ENCODE results near the gene KIF24. TPM values are rescaled to one million over a fixed set of nuclear protein-coding genes. Genes with fewer than 3 reads are reported as not detected.

Gene KIF24
- total RNA-seq, 4 donors from 2014 or later = 0.42 to 1.4 (median 0.99) TPM

GRCh38 chr9:34347800-34348158 is 18.7 kb upstream of the KIF24 start:
- intact Hi-C loops (cut with DNase I; ENCODE audit: low total_unique reads) = no loop called here
- no peak for DNase-seq (ENCODE audit: low spot score in 2 of 2)
- TF ChIP-seq, protein P1, sequence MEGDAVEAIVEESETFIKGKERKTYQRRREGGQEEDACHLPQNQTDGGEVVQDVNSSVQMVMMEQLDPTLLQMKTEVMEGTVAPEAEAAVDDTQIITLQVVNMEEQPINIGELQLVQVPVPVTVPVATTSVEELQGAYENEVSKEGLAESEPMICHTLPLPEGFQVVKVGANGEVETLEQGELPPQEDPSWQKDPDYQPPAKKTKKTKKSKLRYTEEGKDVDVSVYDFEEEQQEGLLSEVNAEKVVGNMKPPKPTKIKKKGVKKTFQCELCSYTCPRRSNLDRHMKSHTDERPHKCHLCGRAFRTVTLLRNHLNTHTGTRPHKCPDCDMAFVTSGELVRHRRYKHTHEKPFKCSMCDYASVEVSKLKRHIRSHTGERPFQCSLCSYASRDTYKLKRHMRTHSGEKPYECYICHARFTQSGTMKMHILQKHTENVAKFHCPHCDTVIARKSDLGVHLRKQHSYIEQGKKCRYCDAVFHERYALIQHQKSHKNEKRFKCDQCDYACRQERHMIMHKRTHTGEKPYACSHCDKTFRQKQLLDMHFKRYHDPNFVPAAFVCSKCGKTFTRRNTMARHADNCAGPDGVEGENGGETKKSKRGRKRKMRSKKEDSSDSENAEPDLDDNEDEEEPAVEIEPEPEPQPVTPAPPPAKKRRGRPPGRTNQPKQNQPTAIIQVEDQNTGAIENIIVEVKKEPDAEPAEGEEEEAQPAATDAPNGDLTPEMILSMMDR (IDR thresholded peaks at IDR 0.05) = no peak
- no peak for TF ChIP-seq POLR2A (IDR thresholded peaks at IDR 0.05)

DNA sequence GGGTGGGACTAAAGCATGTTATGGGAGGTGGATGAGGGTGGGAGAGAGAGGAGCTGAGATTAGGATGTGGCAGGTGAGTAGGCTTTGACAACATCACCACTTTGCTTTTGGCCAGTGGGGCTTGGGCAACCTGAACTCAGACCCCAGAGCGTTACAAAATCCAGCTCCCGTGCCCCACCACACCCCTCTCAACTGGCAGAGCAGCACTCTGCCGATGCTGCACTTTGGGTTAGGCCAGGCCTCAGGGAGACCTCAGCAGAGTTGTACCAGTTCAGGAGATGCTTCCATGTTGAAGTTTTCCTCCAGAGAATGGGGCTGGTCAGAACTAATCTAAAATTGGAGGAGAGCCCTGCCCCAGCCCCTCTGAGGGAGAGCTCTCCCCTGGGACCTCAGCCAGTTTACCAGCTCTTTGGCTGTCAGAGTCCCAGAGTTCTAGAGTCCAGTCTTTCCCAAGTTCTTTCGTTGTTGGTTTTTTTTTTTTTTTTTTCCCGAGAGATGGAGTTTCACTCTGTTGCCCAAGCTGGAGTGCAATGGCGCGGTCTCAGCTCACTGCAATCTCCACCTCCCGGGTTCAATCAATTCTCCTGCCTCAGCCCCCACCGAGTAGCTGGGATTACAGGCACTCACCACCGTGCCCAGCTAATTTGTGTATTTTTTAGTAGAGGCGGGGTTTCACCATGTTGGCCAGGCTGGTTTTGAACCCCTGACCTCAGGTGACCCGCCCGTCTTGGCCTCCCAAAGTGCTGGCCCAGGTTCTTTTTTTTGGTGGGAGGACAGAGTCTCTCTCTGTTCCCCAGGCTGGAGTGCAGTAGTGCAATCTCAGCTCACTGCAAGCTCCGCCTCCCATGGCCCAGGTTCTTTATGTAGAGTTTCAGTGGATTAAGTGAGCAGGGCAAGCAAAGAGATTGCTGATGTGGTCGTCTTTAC is 18.1 kb upstream of the KIF24 start:
- TF ChIP-seq POLR2A (IDR thresholded peaks at IDR 0.05) = no peak
- TF ChIP-seq, protein P1 (IDR thresholded peaks at IDR 0.05) = no peak
- 91 to 92% methylated on average over 15 of the region's 15 CpGs for WGBS, 2 donors
- no peak overlapping the region for H3K4me3 ChIP-seq (ENCODE audit: low read depth, poor library complexity, severe bottlenecking)
- no peak for DNase-seq (ENCODE audit: low spot score in 2 of 2)
- intact Hi-C loops (cut with DNase I; ENCODE audit: low total_unique reads) = no loop called here

More at GRCh38 chr9:34347800-34348158, 18.7 kb upstream of the KIF24 start:
- H3K4me3 ChIP-seq (ENCODE audit: low read depth, poor library complexity, severe bottlenecking) = no peak overlapping the region

DNA sequence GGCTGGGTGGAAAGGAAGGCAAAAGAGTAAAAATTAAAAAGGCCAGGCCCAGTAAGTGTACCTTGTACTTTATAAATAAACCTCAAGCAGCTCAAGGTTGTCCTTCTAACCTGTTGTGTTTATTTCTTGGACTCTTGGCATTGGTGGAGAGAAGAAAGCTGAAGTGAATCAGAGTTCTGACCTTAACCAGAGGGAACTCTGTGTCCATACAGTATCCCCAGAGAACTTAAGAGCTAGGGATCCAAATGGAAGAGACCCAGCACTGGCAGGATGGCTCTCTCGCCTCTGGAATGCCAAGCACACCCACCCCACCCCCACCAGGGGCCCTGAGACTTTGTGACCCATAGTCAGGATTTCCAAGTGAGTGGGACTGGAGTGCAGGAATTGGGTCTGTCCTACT is 14.5 kb upstream of the KIF24 start:
- intact Hi-C loops (cut with DNase I; ENCODE audit: low total_unique reads) = no loop called here
- no peak for DNase-seq (ENCODE audit: low spot score in 2 of 2)
- no peak overlapping the region for H3K4me3 ChIP-seq (ENCODE audit: low read depth, poor library complexity, severe bottlenecking)
- TF ChIP-seq, protein P1 (IDR thresholded peaks at IDR 0.05) = no peak
- TF ChIP-seq POLR2A (IDR thresholded peaks at IDR 0.05) = no peak
- 70 to 78% methylated on average over 1 of the region's 1 CpG for WGBS, 2 donors

DNA sequence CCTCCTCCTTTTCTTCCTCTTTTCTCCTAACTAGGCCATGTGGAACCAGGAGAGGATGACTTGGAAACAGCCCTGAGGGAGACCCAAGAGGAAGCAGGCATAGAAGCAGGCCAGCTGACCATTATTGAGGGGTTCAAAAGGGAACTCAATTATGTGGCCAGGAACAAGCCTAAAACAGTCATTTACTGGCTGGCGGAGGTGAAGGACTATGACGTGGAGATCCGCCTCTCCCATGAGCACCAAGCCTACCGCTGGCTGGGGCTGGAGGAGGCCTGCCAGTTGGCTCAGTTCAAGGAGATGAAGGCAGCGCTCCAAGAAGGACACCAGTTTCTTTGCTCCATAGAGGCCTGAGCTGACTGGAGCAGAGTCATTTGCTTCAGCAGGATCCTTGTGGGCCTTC is 14.0 kb upstream of the KIF24 start:
- DNase-seq (ENCODE audit: low spot score in 2 of 2) = peak in 1 of 2 donors; percentile 41
- WGBS, 2 donors = 70 to 82% methylated on average over 5 of the region's 5 CpGs
- H3K4me3 ChIP-seq (ENCODE audit: low read depth, poor library complexity, severe bottlenecking) = no peak overlapping the region
- intact Hi-C loops (cut with DNase I; ENCODE audit: low total_unique reads) = no loop called here
- TF ChIP-seq, protein P1 (IDR thresholded peaks at IDR 0.05) = no peak
- TF ChIP-seq POLR2A (IDR thresholded peaks at IDR 0.05) = no peak

GRCh38 chr9:34341659-34342295 is 12.7 kb upstream of the KIF24 start:
- no peak overlapping the region for H3K4me3 ChIP-seq (ENCODE audit: low read depth, poor library complexity, severe bottlenecking)
- intact Hi-C loops (cut with DNase I; ENCODE audit: low total_unique reads) = no loop called here
- TF ChIP-seq POLR2A (IDR thresholded peaks at IDR 0.05) = no peak
- TF ChIP-seq, protein P1 (IDR thresholded peaks at IDR 0.05) = no peak
- 84 to 86% methylated on average over 7 of the region's 7 CpGs for WGBS, 2 donors
- DNase-seq (ENCODE audit: low spot score in 2 of 2) = no peak
